ENCODE results near the gene NPR2. TPM values are rescaled to one million over a fixed set of nuclear protein-coding genes. Genes with fewer than 3 reads are reported as not detected.

Gene NPR2
- total RNA-seq, 1 experiment from 2014 or later, result 12.5 TPM

DNA sequence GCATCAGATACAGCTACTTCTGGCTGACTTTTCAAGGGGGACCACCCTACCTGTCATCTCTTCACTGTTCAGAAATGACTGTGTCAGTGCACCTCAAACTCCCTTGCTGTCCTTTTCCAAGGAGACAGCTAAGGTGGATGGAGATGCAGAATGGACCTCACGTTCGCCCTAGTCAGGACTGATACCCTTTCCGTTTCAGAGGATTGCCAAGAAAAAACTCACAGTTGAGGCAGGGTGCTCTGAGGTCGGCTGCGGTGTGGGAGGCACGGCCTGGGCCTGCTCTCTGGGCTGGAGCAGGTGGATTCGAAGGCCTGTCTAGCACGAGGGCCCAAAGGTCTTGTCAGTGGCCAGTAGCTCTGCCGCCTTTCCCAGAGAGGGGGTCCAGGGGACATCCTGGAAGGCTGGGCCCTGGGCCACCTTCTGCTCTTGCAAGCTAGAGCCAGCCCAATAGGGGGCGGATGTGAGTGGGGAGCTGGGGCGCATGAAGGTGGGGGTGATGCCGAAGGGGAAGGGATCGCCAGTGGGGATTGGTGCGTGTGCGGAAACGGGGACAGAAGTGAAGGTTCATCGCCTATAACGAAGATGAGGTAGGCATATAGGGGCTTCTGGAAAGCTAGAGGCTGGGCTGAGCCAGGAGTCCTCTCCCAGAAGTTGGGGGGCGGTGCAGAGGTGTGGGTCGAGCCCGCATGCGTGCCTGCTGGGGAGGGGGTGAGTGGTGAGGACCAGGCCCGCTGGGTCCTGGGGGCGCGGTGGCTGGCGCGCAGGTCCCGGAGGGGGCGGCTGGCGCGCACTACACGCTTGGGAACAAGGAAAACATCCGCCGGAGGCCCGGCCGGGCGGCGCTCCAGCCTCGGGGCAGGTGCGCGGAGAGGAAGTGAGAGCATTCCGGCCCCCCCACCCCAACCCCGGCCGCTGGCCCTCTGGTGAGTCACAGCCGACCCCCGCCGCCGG lies 34.8 kb upstream of the NPR2 start:
- Mint-ChIP-seq H3K4me3 (peak overlapping the region; percentile 93 to 97), H3K9me3 (no peaks in the 10 kb centered on the region), H3K36me3 (ENCODE audit: insufficient read depth in 1 of 3, low read depth in 3 of 3) (peaks cover 19 to 33% (median 30%) of the 10 kb centered on the region in 3 experiments; a peak in 6 of 7 replicates), H3K27ac (peak overlapping the region; percentile 82 to 98 (median 97); a peak in 6 of 7 replicates), H3K27me3 (ENCODE audit: low read depth) (no peaks in the 10 kb centered on the region), H3K4me1 (peaks cover 24 to 27% of the 10 kb centered on the region in 2 experiments)
- Histone ChIP-seq H3K27ac (ENCODE audit: insufficient read length, low read depth, low read length) (no peak overlapping the region), H3K56ac (ENCODE audit: insufficient read length, low read depth, low read length) (no peak overlapping the region), H3K18ac (ENCODE audit: insufficient read length, low read depth, low read length) (peak overlapping the region; percentile 58), H2BK120ac (ENCODE audit: low read depth, low read length, poor library complexity, severe bottlenecking) (no peak overlapping the region), H2BK12ac (ENCODE audit: insufficient read length, low read depth, low read length) (no peak overlapping the region), H3T11ph (ENCODE audit: low read length) (no peak overlapping the region), H3K9me3 (ENCODE audit: control insufficient read depth, low read depth, low read length) (no peaks in the 10 kb centered on the region), H3K79me2 (ENCODE audit: insufficient read depth, low read length) (no peaks in the 10 kb centered on the region; the same call in 1 of the 2 replicates), H2BK20ac (ENCODE audit: low read depth, low read length, poor library complexity, severe bottlenecking) (no peak overlapping the region), H3K4ac (ENCODE audit: low read depth, low read length) (no peak overlapping the region), H4K20me1 (ENCODE audit: control insufficient read depth, insufficient read depth, insufficient read length) (no peaks in the 10 kb centered on the region), H4K91ac (ENCODE audit: insufficient read length, low read depth, low read length) (no peak overlapping the region), H3K79me1 (ENCODE audit: insufficient read depth, low read depth, low read length, poor library complexity, severe bottlenecking) (no peaks in the 10 kb centered on the region), H2AFZ (ENCODE audit: low read length) (no peak overlapping the region), H3K27me3 (ENCODE audit: insufficient read depth, low read length) (no peaks in the 10 kb centered on the region), H3K14ac (ENCODE audit: insufficient read depth, low read length) (no peak overlapping the region), H2BK15ac (ENCODE audit: low read depth, low read length) (no peak overlapping the region), H3K23me2 (ENCODE audit: insufficient read length, low read depth, low read length, poor library complexity, severe bottlenecking) (peaks cover 3% of the 10 kb centered on the region), H4K5ac (ENCODE audit: insufficient read length, low read depth, low read length) (no peak overlapping the region), H2BK5ac (ENCODE audit: insufficient read length, low read length) (no peak overlapping the region), H3K23ac (ENCODE audit: insufficient read length, low read depth, low read length) (no peak overlapping the region), H3K4me2 (ENCODE audit: insufficient read depth, insufficient read length, low read length) (peak overlapping the region; percentile 46), H4K8ac (replicated peaks; ENCODE audit: insufficient read length, low read depth, low read length) (no peak overlapping the region), H2AK5ac (ENCODE audit: insufficient read length, low read length) (no peak overlapping the region), H3K4me1 (ENCODE audit: insufficient read depth, low read length) (no peaks in the 10 kb centered on the region), H3K9ac (ENCODE audit: extremely low read depth, insufficient read length, low read length) (peak overlapping the region; percentile 51)
- DNase-seq, result peak; percentile 77
- no CpG with 5 or more reads among the region's 48 CpGs for WGBS (ENCODE audit: extremely low coverage, insufficient read length, low lambda C conversion rate)
- peak; percentile 70 for TF ChIP-seq CTCF (conservative IDR thresholded peaks at IDR 0.05)
